HG03139 (cell line): ENCODE measurements around the gene HYI.

Source experiments
- ATAC-seq: cut with Tn5 transposase; IDR thresholded peaks from one replicate; pipeline ENCODE4 v1.9.1; 2021; ENCODE audit not compliant: unreplicated experiment

Gene HYI

DNA sequence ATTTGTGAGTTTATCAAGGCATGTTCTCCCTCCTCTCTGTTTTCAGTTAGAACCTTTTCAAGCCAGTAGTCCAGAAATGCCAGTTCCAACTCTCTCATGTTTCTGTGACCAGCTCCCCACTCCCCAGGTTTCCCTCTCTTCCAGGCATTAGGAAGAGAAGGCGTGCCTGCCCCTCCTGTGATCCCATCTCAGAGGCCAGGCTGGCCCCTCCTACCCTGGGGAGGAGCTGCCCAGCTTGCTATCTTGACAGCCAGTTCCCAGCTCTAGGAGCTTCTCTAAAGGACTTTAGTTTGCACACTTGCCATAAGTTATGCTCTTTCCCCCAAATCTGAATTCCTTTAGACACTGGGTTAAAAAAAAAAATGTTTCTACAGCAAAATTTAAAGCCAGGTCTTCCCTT is 8.9 kb downstream of the HYI start:
- ATAC-seq = no peak

DNA sequence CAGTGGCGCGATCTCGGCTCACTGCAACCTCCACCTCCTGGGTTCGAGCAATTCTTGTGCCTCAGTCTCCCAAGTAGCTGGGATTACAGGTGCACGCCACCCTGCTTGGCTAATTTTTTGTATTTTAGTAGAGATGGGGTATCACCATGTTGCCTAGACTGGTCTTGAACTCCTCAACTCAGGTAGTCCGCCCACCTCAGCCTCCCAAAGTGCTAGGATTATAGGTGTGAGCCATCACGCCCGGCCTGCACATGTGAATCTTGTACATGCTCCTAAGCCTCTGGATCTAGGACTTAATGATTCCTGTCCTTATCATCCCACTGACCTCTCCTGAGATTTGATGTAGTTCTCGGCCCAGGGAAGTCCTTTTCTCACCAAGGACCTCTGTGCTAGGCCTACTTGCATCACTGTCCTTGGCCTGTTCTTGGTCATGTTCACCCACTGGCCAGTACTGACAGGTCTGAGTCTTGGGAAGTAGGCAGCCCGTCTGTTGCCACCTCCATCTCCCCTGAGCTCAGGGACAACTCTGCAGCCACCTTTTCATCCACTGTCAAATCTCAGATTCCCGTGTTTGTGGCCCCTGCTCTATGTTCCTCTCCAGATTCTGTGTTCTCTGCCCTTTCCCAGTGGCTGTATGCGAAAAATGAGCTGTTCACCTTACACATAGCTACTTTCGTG is 9.4 kb downstream of the HYI start:
- ATAC-seq = no peak

DNA sequence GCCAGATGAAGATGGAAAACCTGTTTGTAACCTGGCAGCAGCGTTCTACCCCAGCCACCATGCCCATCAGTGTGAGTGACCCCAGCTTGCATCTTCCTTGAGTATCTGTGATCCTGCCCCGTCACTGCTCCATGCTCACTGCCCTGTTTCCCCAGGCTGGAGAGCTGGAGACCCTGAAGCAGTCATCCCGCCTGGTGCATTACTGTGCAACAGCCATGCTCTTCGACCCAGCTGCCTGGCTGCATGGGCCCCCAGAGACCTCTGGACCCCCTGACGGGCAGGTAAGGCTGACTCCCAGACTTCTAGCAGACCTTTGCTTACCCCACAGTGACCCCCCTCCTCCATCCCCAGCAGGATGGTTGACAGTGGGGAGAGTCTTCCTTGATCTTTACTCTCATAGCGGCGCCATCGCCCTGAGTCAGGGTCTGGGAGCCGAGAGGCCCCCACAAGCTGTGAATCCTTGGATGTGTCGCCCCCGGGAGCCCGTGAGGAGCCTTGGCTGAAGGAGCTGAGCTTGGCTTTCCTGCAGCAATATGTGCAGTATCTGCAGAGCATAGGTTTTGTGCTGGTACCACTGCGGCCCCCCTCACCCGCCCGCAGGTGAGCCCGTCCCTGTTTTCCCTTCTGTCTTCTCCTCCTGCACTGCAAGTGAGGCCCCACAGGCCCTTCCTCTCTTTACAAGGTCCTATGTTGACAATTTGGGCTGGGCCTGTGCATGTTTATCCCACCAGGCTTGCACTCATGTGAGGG is 10.4 kb downstream of the HYI start:
- no peak for ATAC-seq

DNA sequence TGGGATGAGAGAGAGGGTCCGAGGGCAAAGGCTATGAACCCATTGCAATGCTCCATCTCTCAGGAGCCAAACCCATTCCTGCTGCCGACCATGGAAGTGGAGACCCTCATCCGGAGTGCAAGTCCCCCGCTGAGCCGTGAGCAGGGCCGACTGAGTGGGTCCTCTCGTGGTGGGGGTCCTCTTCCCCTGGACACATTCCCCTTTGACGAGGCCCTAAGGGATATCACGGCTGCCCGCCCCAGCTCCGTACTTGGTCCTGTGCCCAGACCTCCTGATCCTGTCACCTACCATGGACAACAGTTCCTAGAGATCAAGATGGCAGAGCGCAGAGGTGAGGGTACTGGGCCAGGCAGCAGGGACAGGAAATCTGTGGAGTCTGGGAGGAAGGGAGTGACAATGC is 11.0 kb downstream of the HYI start:
- no peak for ATAC-seq

DNA sequence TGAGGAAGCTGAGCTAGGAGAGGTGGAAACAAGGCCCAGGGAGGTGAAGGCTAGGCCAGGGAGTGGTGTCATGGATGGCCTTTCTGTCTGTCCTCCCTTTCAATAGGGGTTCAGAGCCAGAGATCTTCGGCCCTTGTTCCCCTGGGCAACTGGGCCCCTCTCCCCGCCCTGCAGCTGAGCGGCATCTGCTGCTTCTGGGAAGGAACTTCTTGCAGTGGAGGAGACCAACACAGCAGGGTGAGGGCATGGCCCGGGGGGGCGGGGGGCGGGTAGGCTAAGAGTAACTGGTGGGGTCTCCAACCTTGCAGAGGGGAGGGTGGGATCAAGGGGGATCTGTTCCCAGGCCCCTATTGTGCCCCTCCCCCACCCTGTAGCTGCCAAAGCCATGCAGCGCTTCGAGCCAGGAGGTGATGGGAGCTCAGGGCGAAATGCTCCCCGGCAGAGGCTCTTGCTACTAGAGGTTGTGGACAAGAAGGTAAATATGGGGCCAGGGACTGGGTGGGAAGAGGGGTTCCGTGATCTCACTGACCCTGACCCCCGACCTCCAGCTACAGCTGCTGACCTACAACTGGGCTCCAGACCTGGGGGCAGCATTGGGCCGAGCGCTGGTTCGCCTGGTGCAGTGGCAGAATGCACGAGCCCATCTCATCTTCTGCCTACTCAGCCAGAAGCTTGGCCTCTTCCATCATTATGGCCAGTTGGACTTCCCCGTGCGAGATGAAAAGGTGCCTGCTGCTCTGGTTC is 11.7 kb downstream of the HYI start:
- no peak for ATAC-seq

DNA sequence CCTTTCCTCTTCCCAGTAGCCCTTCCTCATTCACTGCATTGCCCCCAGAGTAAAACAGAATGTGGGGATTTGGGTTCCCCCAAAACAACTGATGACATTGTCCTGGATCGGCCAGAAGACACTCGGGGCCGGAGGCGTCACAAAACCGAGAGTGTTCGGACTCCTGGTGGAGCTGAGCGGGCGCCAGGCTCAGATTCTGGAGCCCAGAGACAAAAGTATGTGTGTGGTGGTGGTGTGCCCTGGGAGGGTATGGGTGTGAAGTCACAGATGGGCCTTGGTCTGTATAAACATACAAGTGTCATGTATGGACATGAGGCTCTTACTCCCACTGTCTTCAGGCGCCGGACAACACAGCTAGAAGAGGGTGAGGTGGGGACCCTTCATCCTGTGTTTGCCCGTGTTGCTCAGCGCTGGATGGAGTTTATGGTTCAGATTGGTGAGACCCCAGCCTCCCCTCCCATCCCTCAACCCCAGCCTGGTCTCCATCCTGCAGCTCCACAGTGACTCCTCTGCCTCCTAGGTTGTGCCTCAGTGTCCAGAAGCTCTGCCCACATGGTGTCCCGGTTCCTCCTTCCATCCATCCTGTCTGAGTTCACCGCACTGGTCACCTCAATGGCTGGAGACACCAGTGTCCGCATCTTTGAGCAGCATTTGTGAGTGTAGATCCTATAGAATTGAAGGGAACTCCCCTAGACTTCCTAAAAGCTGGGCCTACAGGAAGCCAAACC is 12.4 kb downstream of the HYI start:
- no peak for ATAC-seq

DNA sequence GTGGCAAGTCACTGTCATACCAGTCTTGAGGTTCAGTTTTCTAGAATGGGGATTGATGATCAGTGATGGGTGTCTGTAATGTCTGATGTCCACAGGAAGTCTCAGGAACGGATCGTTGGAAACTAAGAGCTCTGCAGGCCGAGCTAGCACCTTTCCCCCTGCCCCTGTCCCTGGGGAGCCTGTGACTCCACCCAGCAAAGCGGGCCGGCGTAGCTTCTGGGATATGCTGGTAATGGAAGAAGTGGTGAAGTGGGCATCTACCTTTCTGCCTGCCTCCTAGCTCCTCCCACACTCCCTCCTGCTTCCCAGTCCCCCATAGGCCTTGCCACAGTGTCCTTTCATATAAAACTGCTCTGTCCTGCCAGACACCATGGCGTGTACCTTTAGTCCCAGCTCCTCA is 13.4 kb downstream of the HYI start:
- no peak for ATAC-seq

DNA sequence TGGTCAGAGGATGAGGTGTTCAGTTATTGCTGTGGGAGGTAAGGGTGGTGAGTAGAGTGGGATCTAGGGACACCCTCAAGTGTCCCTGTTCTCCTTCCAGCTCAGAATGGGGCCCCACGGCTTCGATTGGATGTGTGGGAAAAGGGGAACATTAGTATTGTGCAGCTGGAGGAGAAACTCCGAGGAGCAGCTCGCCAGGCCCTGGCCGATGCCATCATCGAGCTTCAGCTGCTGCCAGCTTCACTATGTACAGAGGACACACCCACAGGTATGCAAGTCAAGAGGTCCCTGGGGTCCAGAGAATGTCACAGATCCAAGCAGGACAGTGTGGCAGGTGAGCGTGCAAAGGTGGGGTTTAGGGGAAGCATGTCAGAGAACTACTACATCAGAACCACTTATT is 13.9 kb downstream of the HYI start:
- no peak for ATAC-seq

DNA sequence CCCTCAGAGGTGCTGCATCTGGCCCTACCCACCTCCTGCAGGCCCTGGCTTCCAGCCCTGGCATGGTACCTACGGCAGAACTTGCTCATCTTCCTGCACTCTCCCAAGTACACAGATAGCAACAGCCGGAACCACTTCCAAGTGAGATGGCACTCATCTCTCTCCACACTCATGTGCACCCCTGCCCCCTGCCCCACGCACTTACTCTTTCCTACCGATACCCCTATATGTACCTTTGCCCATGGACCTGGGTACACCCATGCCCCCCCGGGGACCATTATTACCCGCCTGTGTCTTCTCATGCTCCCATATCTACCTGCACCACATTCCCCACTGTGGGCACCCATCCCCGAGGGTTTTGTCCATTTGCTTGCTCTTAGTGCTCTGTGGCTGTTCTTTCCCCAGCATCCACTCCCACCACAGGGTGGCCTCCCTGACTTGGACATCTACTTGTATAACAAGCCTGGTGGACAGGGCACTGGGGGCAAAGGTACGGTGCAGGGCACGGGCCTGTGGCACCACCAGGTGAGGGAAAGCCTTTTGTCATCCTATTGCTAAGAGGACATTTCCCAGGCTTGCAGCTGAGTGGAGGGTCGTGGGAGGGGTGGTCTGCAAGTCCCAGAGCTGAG is 14.7 kb downstream of the HYI start:
- no peak for ATAC-seq

DNA sequence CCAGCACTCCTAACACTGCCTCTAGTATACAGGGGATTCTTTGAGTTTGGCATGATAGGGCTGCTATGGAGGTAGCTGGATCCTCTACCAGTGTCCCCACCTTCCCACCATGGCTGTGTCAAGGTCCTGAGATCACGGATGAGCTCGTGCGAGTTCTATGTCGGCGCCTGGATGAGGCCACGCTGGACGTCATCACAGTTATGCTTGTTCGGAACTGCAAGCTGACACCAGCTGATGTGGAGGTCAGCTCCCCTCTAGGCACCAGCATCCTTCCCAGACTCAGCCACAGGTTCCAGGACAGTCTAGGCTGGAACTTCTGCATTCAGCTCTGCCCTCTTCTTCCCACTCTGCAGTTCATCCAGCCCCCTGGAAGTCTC is 15.2 kb downstream of the HYI start:
- ATAC-seq = no peak

DNA sequence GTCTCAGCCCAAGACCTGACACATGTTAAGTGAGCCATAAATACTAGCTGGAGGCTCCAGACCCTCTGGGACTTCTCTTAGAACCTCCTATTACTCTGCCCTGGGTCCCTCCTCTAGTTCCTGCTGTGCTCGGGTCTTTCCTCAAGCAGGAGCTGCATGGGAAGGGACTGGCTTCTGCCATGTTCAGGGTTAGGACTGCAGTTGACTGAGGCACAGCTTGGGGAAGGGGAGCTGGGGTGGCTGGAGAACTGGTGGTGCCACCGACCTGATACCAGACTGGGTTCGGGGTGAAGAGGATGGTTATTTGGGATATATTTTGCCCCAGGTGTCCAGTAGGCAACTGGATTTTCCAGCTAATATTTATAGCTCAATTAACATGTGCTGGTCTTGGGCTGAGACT is 15.7 kb downstream of the HYI start:
- ATAC-seq = no peak

DNA sequence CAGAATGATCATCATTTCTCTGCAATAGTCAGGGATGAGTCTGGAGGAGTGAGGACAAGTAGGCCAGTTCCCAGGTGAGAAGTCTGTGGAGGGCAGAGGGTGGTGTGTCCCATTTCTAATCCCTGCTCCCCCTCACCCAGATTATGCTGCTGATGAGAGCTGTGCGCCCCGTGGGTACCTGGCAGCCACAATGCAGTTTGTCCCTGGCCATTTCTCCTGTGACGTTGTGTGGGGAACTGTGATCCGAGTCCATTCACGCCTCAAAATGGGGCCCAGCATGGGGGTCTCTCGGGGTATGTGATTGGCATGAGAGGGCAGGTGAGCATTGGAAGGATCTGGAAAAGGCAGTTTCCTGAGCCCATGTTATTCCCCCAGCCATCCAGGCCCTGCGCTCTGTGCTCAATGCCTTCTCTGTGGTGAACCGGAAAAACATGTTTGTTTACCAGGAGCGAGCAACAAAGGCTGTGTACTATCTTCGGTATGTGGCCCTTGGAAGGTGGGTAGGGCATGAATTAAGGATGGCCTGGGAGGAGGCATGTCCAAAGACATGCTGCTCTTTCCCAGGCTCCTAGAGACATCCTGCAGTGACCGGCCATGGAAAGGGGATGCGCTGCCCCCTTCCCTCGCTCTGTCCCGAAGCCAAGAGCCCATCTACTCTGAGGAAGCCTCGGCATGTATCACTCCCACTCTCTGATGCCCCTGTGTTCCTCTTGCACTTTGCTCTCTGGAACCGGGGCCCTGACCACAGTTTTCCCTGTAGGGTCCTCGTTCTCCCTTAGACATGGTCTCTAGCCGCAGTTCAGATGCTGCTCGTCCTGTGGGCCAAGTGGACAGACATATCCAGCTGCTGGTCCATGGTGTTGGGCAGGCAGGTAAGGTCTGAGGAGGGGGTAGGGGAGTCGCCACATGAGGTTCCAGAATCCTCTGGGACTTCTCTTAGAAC is 16.4 kb downstream of the HYI start:
- no peak for ATAC-seq

DNA sequence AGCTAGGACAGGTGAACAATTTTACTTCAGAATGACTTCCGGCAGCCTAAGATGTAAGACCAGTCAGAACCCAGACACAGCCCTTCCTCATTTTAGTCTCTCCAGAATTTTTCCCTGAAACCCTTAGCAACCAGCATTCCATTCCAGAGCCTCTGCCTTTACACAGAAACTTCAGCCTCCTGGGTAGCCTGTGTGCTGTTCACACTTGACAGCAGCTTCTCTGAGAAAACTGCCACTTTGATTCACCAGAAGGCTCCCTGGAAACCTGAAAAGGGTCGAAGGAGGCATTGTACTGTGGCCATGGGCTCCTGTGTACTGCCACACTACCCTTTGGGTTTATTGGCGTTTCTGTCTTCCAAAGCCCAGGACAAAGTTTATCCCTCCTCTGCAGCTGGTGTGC is 17.4 kb downstream of the HYI start:
- no peak for ATAC-seq

DNA sequence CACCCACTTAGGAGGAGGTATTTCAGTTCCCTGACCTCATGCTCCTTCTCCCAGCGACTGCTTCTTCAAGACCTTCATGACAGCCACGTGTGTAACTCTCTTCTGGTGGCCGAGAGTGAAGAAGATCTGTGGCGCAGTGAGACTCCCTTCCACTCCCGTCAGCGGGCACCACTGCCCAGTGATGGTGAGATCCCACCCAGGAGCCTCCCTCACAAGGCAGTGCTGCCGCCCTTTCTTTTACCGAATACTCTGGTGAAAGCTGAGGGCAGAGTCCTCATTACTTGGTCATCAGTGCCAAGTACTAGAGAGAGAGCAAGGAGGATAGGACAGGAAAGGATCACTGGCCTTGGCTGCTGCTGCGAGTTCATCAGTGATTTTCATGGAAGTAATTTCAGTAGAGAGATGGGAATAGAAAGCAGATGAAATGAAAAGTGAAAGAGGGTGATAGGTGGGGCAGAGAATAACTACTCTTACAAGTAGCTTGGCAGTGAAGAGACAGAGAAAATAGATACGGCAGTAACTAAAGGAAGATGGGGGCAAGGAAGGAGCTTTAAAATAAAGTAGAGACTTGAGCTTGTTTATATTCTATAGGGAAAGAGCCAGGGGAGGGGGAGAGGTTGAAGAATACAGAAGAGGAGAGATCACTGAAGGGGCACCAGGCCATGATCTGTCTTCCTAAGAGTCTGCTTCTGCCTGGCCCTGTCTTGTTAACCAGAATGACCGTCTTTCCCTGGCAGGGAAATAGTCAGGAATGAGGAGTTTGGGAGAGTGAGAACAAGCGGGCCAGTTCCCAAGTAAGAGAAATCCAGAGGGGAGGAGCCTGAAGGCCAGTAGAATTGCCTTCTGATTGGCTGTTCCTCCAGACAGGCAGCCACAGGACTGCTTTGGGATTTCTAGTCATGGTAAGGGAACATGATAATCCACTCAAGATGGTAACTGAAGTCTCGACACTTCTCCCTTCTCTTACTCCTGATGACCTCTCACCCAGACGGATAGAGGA is 18.3 kb downstream of the HYI start:
- no peak for ATAC-seq

DNA sequence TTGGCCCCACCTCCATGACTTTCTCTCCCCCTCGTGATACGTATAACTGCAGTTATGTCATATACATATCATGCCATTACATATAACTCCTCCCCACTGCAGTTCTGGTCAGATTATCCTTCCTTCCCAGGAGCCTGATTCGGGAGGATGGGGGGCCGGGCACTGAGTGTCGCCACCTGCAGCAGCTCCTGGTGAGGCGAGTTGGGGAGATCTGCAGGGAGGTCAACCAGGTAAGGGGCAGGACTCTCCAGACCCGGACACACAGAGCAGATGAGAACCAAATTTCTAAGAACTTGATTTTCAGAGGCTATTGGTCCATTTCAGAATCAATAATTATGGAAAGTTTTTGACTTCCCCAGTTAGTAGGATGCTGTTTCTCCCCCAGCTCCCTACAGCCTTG is 19.5 kb downstream of the HYI start:
- no peak for ATAC-seq

DNA sequence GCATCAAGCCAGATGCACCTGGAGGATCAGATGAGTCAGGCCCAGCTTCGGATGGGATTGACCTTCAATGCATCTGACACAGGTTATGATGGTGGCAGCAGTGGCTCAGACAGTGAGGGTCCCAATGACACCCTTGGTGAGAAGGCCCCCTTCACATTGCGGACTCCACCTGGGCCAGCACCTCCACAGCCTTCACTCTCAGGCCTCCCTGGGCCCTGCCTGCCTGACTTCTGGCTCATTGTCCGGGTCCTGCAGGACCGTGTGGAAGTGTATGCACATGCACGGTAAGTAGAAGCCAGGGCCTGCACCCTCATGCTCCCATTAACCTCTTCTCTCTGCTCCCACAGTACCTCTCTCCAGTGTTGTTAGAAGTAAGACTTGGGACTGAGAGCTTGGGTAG is 20.8 kb downstream of the HYI start:
- ATAC-seq = no peak

DNA sequence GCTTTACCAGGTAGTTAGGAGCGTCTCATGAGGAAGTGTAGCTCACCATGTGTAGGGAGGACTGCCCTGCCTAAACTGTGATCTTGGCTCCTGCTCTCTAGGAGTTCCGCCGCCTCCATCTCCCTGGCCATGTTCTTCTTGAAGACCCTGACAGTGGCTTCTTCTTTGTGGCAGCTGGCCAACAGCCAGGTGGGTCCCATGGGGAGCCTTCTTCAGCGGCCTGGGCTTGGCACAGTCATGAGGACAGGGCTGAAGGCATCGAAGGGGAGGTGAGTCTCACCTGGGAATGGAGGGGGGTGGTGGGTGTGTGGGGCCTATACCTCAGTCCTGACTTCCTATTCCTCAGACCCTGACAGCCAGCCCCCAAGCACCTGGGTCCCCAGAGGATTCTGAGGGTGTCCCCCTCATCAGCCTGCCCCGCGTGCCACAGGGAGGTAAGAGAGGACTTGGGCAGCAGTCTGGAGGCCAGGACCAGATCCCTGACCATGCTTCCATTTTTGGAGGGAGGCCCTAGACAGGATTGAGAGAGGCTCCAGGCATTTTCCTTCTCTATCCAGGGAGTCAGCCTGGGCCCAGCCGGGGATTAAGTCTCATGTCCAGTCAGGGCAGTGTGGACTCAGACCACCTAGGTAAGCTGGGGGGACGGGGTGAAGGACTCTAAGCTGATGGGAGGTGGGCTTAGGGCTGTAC is 21.4 kb downstream of the HYI start:
- ATAC-seq = no peak

DNA sequence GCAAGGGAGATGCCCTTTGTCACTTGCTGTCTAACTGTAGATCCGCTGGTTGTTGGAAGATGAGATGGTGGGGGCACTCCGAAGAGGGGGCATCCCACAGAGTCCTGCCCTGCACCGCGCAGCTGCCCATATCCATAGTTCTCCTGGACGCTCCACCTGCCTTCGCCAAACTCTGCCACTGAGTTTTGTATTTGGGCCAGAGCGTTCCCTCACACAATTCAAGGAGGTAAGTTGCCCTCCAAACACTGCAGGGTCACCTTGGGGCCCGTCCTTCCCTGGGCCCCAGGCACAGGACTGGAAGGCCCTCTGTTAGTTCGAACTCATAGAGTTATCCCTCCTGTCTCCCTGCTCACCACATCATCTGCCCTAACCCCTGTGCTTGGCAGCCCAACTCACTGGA is 22.1 kb downstream of the HYI start:
- no peak for ATAC-seq
